T47D (cell line): ENCODE results near the gene RPP30.
"Not testable (repeated sequence)": the region's sequence is repeated elsewhere in the genome, so short reads cannot be mapped to it uniquely, and the experiment has no call there.

Experiments used
- DNase-seq, 2 experiments: peaks; one replicate each; pipeline versions ENCODE4 v3.0.0 to v3.0.0-alpha.2; 2011 to 2012; ENCODE audit warnings: low read depth in 1 of 2, low spot score in 1 of 2
- JUND ChIP-seq: IDR thresholded peaks from 2 replicates; pipeline ENCODE4 v1.6.1; 2012; ENCODE audit warnings: low read depth
- in situ Hi-C: cut with HindIII; loops from 2 replicates; pipeline ENCODE4 v1.10.0; 2016; ENCODE audit warnings: low sequenced_read_pairs, low pct_unique_long_range_greater_than_20kb

RPP30 gene

DNA sequence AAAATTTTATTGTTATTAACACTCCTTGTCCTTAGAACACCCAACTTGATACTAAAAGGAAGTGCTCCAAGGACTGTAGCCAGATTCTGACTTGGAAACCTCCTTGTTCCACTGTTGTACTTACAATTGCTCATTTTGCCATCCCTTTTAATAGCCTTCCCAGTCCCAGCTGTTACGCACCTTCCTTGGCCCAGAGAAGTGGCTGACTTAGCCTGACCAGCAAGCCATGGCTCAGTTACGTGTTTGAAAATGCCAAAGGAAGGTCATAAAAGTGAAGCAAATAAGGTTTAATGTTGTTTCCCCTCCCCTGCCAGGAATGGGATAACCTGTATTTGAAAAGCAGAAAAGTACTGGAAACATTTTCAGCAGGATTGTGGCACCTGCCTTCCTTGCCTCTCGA is 52.8 kb downstream of the RPP30 start:
- in situ Hi-C loops: no loop called here
- TF ChIP-seq JUND: no peak
- DNase-seq: no peak

DNA sequence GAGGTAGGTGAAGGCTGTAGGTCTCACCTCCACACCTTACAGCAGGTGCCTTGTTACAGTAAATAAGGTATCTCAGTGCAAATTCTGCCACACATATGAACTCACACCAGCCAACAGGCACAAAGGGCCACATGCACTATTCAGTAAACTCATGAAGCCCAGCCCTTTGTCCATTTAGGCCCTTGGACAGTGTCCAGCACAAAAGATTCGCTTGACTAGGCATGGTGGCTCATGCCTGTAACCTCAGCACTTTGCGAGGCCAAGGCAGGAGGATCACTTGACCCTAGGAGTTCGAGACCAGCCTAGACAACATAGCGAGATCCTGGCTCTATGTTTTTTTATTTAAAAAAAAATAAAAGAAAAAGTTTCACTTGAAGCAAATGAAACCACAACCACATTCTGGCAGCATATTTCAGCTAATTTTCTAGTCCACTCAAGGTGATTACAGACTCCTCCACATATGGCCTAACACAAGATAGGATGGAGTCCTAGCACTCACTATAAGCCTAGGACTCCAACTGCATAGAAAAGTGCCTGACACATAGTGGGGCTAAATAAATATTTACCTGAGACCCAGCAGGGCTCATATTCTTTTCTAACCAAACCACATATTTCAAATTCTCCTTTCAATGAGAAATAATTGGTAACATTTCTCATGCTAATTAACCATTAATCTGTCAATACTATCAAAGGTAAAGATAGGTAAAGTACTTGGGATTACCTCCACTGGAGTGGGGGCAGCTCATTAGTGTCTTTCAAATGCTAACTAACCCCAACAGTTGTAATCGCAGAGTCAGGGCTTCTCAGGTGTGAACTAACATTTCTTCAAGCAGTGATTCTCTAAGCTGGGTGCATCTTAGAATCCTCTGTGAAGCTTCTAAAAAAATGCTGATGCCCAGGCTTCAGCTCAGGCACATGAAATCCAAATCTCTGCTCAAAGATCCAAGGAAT is 53.6 kb downstream of the RPP30 start:
- no peak for DNase-seq
- in situ Hi-C loops: no loop called here
- no peak for TF ChIP-seq JUND

DNA sequence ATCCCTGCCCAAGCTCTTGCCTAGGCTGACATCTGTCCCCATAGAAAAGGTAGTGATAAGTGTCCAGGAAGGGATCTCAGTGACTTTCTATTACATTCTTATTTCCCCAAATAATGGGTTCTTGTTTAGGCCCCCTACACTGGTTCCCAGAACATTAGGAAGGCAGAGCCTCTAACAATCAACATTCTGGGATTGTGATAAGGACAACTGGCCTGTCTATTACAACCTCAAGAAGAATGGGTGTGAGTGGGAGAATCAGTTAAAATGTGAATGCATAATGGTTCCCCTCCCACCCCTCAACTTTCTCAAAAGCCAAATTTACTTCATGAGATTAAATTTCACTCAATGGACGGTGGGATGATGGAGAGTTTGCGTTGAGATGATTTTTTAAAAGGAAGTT is 55.5 kb downstream of the RPP30 start:
- in situ Hi-C loops: no loop called here
- no peak for TF ChIP-seq JUND
- DNase-seq: no peak

DNA sequence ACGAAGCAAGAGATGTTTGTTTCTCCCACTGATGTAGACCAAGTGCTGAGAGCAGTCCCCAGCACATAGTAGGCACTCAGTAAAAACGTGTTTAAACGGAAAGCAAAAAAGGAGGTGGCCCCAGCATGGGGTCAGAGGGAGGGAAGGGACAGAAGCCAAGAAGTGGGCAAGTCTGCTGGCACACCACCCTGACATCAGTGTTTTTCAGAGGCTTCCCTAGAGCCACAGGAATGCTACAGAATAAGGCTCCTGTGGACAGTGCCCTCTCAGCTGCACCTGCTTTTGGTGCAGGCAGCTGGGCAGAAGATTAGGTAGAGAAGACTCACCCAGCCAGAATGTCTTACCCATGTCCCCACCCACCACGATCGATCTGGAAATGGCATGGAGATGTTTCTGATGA is 57.4 kb downstream of the RPP30 start:
- in situ Hi-C loops: no loop called here
- DNase-seq: no peak
- TF ChIP-seq JUND: no peak

DNA sequence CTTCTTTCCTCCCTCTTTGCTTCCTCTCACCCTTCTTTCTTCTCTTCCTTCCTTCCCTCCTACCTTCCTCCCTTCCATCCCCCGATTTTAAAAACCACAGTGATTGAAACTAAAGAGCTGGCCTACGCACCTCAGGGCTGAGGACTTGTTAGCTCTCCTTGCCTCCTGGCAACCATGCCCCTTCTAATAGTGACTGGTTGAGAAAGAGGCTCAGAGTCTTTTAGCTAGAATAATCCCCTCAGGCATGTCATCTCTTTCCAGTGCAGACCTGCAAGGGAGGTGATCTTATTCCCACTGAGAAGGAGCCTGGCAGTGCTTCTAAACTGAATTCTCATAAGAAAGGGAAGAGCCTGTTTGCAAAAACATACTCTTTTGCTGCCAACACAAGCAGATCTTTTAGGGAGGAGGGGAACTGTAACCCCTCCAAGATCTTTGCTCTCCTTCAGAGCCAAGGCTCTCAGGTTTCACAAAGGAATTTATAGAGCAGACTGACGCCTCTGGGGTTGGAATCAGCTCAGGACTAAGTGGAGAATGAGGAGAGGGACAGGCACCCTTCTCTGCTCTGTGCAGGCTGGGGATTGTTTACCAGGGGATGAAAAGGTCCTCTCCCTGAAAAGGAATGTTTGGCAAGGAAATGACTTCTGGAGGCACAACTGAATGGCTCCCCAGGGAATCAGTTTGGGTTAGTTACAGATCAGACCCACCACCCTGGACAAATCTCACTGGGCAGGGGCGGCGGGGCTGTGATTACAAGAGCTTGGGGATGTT is 58.5 kb downstream of the RPP30 start:
- no peak for TF ChIP-seq JUND
- in situ Hi-C loops: no loop called here
- DNase-seq: peak; percentile 8 to 46

DNA sequence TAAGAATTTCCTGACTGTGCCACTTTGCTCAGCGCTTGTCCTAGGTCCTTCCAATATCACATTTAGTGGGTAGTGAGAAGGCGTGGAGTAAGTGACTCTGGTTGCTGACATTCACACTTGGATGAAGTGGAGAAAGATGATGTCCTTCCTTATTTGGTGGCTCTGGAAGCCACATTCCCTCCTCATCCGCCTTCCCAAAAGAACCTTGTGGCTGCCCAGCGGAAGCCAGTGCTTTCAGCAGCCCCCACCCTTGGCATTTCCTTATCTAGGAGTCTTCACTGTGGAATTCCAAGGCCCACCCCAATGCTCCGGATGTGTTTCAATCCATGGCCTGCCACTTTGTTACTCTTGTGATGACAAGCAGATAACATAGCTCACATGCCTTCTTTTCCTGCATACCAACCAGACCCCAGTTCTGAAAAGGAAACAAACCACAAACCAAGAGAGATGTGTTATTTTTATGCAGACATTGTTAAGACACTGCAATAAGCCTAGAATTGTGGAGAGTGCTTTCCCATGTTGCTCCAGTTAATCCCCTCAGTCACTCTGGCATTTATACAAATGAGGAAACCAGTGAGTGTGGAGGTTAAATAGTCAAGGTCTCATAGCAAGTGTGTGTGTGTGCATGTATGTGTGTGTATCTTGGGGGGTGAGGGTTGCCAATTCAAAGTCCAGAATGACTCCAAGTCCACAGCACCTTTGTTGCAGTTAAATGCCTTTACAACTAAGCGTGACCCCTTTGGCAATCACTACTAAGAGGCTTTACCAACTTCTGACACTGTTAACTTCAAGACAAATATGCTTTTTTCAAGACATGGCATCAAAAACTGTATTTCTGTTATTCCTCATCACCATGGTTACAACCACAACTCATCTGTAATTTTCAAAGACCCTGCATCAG is 59.4 kb downstream of the RPP30 start:
- DNase-seq: no peak
- no peak for TF ChIP-seq JUND

DNA sequence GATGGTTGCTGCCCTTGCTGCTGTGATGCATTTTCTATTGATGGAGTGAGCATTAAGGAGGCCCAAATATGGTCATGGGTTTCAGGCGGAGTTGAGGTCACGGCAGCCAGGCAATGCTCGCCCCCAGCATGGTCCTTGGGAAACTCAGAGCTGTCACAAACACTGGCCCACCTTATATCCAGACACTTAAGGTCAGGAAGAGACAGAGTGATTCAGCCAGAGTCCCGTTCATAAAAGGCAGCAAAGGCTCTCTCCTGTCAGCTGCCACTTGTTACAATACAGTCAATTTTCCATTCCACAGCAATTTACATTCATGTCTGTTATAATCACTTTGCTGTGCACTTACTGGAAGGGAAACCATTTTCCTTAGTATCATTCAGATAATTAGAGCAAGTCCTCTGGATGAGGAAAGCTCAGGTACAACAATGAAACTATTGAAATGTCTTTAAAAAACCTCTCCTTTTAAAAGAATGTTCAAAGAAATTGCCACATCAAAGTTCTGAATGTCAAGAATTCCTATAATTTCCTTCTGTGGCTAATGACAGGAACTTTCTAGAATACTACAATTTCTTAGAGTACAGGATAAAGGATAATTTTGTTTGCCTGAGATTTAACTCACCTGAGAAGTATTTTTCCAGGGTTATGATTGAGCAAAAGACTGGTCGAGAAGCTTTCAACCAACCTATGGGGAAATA is 64.0 kb downstream of the RPP30 start:
- no peak for DNase-seq
- in situ Hi-C loops: no loop called here
- no peak for TF ChIP-seq JUND

More for the DNA sequence above, 59.4 kb downstream of the RPP30 start:
- in situ Hi-C loops: no loop called here

DNA sequence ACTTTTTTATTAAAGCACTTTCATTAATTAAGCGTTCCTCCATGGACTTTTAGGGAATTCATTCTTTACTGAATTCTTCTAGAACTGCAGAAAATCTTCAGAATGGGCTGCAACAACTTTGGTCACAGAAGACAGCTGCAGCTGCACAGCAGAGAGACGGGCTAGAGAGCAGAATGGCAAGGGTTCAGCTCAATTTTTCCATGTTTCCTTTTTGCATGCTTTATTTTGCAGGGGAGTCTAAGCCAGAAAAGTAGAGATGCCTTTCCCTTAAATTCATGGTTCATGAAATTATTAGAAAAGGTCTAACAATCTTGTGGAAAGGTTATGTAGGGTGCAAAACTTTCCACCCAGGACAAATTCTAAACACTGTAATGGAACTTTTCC is 64.5 kb downstream of the RPP30 start:
- DNase-seq: no peak
- in situ Hi-C loops: no loop called here
- no peak for TF ChIP-seq JUND

DNA sequence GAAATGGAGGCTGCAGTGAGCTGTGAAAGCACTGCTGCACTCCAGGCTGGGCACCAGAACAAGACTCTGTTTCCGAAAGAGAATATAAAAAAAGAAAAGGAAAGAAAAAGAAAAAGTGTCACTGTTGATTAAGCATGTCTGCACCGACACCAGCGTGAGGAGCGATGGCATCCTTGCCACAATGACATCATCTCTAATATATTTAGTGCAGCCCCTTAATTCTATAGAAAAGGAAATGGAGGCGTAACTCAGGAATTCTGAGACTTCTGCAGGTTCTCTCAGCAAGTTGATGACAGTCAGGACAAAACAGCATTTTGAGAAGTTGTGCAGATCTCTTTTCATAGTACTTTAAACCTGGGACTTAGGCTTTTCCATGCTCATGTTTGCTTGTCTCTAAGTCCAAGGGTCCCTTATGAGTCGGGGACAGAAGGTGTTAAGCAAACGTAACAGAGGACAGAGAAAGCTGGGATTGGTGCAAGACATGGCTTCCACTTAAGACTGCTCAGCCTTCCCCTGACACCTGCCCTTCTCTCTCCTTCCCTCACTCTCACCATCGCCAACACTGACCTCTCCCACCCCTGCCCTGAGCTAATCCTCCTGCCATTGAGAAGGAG is 66.0 kb downstream of the RPP30 start:
- DNase-seq: no peak
- in situ Hi-C loops: no loop called here
- TF ChIP-seq JUND: no peak

DNA sequence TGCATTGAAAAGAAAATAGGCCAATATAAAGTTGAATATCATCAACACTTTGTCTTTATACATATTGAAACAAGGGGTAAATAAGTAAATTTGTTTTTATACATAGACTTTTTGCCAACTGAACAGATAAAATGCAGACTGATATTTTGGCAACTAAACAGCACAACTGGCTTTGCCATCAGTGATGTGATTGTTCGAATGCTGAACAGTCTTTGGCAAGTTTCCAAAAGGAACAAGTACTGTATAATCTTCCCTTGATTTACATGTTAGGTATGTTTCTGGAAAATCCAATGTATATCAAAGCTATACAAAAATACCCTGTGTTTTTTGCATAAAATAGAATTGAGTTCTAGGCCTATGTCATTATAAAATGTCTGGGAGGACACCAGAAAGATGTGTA is 67.3 kb downstream of the RPP30 start:
- DNase-seq: no peak
- no peak for TF ChIP-seq JUND
- in situ Hi-C loops: no loop called here

DNA sequence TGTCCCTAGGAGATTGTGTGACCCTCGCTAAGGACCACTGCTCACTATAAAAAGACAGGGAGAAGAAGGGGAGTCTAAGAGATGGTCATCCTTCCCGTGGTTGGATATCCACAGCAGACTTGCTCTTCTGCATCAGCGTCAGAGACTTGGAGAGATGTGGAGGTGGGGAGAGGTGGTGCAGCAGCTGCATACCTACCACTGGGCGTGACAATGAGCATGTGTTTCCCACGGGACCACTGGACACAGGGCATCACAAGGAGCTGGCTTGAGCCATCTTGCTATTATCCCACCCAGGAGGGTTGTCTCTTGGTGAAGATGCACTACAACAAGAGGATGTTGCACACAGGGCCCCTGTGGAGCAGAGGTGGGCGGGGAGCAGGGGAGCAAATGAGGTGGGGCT is 67.9 kb downstream of the RPP30 start:
- TF ChIP-seq JUND: no peak
- DNase-seq: no peak
- in situ Hi-C loops: no loop called here

DNA sequence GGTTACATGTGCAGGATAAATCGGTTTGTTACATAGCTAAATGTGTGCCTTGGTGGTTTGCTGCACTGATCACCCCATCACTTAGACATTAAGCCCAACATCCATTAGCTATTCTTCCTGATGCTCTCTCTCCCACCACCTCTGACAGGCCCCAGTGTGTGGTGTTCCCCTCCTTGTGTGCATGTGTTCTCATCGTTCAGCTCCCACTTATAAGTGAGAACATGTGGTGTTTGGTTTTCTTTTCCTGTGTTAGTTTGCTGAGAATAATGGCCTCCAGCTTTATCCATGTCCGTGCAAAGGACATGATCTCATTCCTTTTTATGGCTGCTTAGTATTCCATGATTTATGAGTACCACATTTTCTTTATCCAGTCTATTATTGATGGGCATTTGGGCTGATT is 71.2 kb downstream of the RPP30 start:
- DNase-seq, in situ Hi-C loops: not testable (repeated sequence)
